Sigmoid colon (tissue), 4 donors: Measurements from ENCODE around the gene SLC13A1.

ENCODE experiments used
- EP300 ChIP-seq, 4 donors: sonication (generic); formaldehyde crosslinking; IDR thresholded peaks; one replicate each; pipeline ENCODE4 v1.6.1; 2017; ENCODE audit warnings: antibody characterized with exemption in 4 of 4
- POLR2A ChIP-seq, 2 donors: fragments of 450-650 bp; IDR thresholded peaks; one replicate each; pipeline ENCODE4 v1.6.1; 2016; ENCODE audit warnings: antibody characterized with exemption in 2 of 2, mild to moderate bottlenecking in 2 of 2, moderate library complexity in 2 of 2

DNA sequence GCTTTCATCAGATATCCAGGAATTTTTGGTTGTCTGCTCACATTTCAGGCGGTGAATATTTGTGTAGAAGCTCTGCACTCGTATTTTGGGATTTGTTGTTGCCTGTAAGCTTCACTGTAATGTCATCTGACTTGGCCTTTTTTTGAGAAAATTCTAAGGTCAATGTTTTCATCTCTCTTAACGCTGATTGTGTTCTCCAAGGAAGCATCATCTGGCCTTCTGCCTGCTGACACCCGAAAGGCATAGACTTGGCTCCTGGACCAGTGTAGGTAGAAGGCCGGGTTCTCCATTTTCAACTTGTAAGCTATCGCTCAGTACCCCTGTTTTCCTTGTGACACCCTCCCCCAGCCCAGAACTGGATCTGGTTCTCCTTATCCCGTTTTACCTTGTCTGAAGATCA, 44.2 kb downstream of the SLC13A1 start:
- TF ChIP-seq EP300 (IDR thresholded peaks at IDR 0.05) (no peak), POLR2A (IDR thresholded peaks at IDR 0.05) (no peak)
